ENCODE results near the gene BRICD5.

- no peak for TF ChIP-seq CTCF (conservative IDR thresholded peaks at IDR 0.05 in 1 of 2, IDR thresholded peaks at IDR 0.05 in 1 of 2; ENCODE audit: low read depth in 1 of 2, low read length in 2 of 2)
- no peak for TF ChIP-seq EZH2 (IDR thresholded peaks at IDR 0.05; ENCODE audit: low read length, missing control alignments)
Measured at GRCh38 chr16:2189252-2189893, 21.3 kb downstream of the BRICD5 start.

Data from fibroblast of lung (primary cell).